ENCODE measurements around the gene ZCCHC17. TPM values are rescaled to one million over a fixed set of nuclear protein-coding genes. Genes with fewer than 3 reads are reported as not detected.
A peak's percentile ranks its signal among the peaks of the same experiment; 100 is the strongest.

The ZCCHC17 gene
- total RNA-seq, 1 experiment from 2014 or later = 38.5 TPM

- DNase-seq (ENCODE audit: low read depth) = no peak
Measured at GRCh38 chr1:31389616-31390015, 92.8 kb downstream of the ZCCHC17 start.

GRCh38 chr1:31390071-31390470 lies 93.2 kb downstream of the ZCCHC17 start:
- DNase-seq (ENCODE audit: low read depth) = no peak

GRCh38 chr1:31393463-31393862 lies 96.6 kb downstream of the ZCCHC17 start:
- no peak for DNase-seq (ENCODE audit: low read depth)

DNA sequence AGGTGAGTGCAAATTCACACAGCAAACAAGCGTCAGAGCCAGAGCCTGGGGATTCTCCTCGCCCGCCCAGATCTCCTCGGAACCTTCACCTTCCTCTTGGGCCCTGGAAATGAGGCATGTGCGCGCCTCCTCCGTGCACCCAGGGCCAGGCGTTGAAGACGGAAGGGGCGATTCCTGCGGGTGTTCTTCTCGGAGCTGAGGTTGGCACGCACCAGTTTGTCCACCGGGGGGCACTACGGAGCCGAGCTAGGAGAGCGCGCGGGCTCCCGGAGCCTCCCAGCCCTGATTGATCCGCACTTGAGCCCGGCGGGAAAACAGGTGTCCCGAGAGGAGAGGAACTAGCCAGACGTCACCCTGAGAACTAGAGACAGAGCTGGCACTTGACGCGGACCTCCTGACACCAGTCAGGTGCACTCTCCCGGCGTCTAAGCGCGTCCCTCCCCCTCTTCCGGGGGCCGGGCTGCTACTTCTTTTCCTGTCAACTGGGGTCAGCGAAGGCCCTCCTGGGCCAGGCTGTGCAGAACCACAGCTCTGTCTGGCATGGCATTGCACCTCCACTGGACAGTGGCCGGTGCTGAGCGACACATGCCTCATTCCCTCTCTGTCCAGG lies 97.9 kb downstream of the ZCCHC17 start:
- peak; percentile 83 for DNase-seq (ENCODE audit: low read depth)

GRCh38 chr1:31396633-31397351 lies 100.0 kb downstream of the ZCCHC17 start:
- peak; percentile 44 for DNase-seq (ENCODE audit: low read depth)

GRCh38 chr1:31397360-31398095 lies 100.7 kb downstream of the ZCCHC17 start:
- no peak for DNase-seq (ENCODE audit: low read depth)

DNA sequence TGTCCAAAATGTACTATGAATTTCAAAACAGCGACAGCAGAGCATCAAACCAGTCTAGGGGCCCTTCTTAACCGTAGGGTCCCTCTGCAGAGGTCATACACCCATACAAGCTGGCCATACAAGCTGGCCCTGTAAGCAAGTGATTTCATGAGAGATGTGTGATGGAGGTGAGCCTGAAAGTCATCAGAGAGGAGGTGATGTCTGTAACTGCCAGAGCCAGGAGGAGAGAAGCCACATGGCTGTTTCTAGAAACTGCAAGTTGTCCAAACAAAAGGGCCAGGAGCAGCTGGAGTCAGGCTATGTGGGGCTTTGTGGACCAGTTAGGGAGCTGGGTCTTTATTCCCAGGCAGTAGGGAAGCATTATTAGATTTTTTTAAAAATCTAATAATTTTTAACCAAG lies 101.4 kb downstream of the ZCCHC17 start:
- no peak for DNase-seq (ENCODE audit: low read depth)

- DNase-seq (ENCODE audit: low read depth) = no peak
Measured at GRCh38 chr1:31399976-31400375, 103.1 kb downstream of the ZCCHC17 start.

GRCh38 chr1:31400393-31400792 lies 103.6 kb downstream of the ZCCHC17 start:
- DNase-seq (ENCODE audit: low read depth) = no peak

GRCh38 chr1:31401241-31401640 lies 104.4 kb downstream of the ZCCHC17 start:
- no peak for DNase-seq (ENCODE audit: low read depth)

- DNase-seq (ENCODE audit: low read depth) = peak; percentile 93
Measured at GRCh38 chr1:31405578-31406245, 108.9 kb downstream of the ZCCHC17 start.

DNA sequence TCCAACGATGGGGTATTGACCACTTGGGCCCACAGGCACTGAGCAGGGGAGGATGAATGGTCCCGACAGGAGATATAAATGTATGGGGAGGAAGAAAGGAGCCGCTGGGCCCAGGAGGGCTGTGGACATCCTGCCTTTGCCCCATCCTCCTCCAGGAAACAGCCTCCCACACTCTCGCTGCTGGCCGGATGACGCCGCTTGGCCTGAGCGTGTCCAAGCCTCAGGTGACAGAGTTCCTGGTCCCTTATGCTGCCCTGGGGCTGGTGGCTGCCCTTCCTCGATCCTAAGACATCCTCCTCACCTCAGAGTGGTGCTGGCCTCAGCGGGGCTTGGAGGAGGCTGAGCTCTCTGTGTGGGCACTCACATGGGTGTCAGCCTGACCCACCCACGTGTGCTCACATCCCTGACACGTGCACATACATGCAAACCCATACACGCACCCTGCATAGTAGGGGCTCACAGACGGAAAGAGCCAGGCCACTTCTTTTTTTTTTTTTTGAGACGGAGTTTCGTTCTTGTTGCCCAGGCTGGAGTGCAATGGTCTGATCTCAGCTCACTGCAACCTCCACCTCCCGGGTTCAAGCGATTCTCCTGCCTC lies 110.3 kb downstream of the ZCCHC17 start:
- no peak for DNase-seq (ENCODE audit: low read depth)

DNA sequence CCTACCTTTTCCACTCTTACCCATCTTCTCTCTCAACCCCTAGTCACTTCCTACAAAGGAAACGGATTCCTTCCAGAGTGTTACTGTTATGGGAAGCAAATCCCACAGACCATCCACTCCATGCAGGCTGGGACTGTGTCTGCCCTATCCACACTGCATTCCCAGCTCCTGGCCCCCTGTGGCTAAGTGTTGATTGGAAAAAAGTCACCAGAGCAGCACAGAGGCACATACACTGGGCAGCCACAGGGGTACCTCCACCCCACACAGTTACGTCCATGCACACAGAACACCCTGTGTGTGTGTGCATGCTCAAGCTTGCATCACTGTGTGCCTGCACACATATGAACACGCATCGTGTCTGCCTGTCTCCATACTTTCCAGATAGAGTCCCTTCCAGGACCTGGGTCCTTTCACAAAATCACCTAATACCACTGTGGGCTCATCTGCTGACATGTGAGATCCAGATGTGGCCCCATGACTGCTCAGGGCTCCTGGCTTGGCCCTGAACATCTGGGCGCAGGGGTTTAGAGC lies 112.0 kb downstream of the ZCCHC17 start:
- no peak for DNase-seq (ENCODE audit: low read depth)

- DNase-seq (ENCODE audit: low read depth) = no peak
Measured at GRCh38 chr1:31409946-31410858, 113.4 kb downstream of the ZCCHC17 start.

- peak; percentile 53 for DNase-seq (ENCODE audit: low read depth)
Measured at GRCh38 chr1:31410871-31411270, 114.0 kb downstream of the ZCCHC17 start.

GRCh38 chr1:31412205-31412604 lies 115.4 kb downstream of the ZCCHC17 start:
- DNase-seq (ENCODE audit: low read depth) = no peak

DNA sequence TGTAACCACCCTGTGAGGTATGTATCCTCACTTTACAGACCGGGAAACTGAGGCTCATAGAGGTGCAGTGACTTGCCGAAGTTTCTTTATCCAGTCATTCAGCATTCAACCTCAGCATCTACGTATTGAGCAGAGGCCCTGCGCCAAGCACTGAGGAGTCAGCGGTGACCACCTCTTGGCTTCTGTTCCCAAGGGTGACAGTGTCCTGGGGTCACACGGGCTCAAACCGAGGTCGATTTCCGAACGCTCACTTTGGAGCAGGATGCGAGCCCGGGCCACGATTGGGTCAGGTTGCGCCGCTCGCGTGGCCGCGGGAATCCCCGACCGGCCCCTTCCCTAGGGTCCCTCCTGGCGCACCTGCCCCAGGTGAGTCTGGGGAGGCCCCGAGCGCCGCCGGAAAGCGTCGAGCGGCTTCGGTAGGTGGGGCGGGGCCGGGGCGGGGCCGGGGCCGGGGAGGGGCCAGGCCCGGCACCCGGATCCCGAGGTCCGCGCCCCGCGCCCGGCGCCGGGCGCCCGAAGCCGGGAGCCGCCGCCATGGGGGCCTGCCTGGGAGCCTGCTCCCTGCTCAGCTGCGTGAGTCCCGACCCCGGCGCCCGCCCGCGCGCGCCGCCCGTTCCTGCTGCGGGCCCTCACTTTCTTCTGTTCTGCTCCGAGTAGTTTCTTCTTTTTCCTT lies 116.0 kb downstream of the ZCCHC17 start, which contains the start of gene SERINC2:
TSS of gene SERINC2 (plus strand) at position 482 of the 673 bp plus-strand sequence. CDS start at position 535, 53 bp downstream.
- no peak for DNase-seq (ENCODE audit: low read depth)

DNA sequence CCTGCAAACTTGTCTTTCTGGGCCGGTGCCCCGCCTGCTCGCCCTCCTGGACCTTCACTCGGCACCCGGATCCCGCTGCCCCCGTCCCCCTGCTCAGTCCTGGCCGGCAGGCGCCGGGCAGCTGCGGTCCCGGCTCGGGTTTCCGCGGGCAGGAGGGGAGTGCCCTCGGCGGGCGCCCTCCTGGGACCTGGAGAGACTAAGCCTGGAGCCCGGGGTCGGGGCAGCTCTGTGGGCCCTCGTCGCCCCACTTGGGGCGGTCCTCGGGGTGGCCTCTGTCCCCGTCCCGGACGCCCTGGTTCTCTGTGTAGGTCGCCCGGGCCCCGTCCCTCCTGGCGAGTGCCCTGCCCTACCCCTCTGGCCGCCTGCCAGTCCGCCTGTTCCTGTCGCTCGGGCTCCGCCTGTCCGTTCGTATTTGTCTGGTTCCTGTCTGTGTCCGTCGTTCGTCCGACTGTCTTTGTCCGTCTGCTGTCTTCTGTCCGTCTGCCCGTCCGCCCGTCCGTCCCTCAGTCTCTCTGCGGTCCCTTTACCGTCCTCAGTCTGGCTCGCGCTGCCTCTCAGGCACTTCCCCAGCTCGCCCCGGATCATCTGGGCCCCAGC lies 116.7 kb downstream of the ZCCHC17 start:
- peak; percentile 57 for DNase-seq (ENCODE audit: low read depth)

Data from LHCN-M2 (cell line).